DOHH2 (cell line): Measurements from ENCODE around the gene CCNL2.

Source experiments
- EZH2phosphoT487 ChIP-seq: fragments of 200-600 bp; sonication (generic); IDR thresholded peaks from 2 replicates; pipeline ENCODE4 v1.6.1; 2017; ENCODE audit warnings: borderline replicate concordance, mild to moderate bottlenecking, antibody characterized with exemption, low read length, moderate library complexity, mixed read lengths
- TF ChIP-seq, protein P1 (sequence below): fragments of 200-600 bp; sonication (generic); IDR thresholded peaks from one replicate; pipeline ENCODE4 v1.5.1; 2014; ENCODE audit warnings: antibody characterized with exemption, mild to moderate bottlenecking, low read depth, low read length; ENCODE audit not compliant: poor library complexity, severe bottlenecking

DNA sequence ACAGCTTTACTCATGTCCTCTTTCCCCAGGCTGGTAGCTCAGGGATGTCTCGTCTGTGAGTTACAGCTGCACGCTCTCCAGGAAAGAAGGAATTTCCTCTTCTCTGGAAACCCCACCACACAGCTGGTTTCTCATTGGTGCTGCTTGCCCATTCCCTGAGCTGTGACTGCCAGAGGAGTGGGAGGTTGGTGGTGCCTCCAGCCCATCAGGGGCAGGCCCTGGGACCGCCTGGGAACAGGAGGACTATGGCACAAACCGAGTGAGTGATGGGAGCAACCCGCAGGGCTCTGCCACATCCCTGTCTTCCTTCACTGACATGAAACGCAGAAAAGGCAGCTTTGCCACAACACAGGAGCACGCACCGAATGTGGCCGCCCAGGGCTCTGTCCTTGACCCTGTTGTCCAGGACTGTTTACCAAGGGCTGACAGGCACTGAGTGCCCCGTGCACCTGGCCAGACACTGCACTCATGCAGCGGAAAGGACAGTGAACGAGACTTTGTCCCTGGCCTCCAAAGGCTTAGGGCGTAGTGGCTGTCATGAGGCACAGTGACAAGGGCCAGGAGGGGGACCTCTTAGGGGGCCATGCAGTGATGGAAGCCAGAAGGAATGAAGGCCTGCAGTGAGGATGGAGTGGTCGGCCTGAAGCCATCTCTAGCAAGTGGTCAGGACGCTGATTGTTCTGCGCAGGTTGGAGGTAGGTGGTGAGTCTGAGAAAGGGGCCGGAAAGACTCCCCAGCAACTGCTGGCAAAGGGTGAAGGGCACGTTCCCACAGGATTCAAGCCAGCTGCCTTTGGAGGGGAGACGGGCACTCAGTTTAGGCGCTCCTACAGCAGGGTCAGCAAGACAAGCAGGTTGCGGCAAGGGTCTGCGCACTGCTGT, 1.7 kb upstream of the CCNL2 start:
- TF ChIP-seq, protein P1, sequence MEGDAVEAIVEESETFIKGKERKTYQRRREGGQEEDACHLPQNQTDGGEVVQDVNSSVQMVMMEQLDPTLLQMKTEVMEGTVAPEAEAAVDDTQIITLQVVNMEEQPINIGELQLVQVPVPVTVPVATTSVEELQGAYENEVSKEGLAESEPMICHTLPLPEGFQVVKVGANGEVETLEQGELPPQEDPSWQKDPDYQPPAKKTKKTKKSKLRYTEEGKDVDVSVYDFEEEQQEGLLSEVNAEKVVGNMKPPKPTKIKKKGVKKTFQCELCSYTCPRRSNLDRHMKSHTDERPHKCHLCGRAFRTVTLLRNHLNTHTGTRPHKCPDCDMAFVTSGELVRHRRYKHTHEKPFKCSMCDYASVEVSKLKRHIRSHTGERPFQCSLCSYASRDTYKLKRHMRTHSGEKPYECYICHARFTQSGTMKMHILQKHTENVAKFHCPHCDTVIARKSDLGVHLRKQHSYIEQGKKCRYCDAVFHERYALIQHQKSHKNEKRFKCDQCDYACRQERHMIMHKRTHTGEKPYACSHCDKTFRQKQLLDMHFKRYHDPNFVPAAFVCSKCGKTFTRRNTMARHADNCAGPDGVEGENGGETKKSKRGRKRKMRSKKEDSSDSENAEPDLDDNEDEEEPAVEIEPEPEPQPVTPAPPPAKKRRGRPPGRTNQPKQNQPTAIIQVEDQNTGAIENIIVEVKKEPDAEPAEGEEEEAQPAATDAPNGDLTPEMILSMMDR, result no peak
- TF ChIP-seq EZH2phosphoT487, result no peak
